Breast epithelium (tissue), 3 donors: ENCODE measurements around the gene CDH13.

ENCODE experiments used
- CTCF ChIP-seq, 3 donors: fragments of 450-650 bp; IDR thresholded peaks; one replicate each; pipeline ENCODE4 v1.5.1; 2016 to 2017; ENCODE audit warnings: antibody characterized with exemption in 3 of 3, mild to moderate bottlenecking in 3 of 3, moderate library complexity in 3 of 3
- POLR2A ChIP-seq: fragments of 450-650 bp; IDR thresholded peaks from one replicate; pipeline ENCODE4 v1.6.1; 2016; ENCODE audit warnings: antibody characterized with exemption, mild to moderate bottlenecking, moderate library complexity
- POLR2AphosphoS5 ChIP-seq, 3 donors: sonication (generic); formaldehyde crosslinking; IDR thresholded peaks; one replicate each; pipeline ENCODE4 v1.6.1; 2017; ENCODE audit warnings: antibody characterized with exemption in 3 of 3

GRCh38 chr16:82814059-82814458 is 187.3 kb downstream of the CDH13 start:
- TF ChIP-seq POLR2AphosphoS5 (IDR thresholded peaks at IDR 0.05) (no peak), CTCF (IDR thresholded peaks at IDR 0.05) (no peak), POLR2A (no peak)
